ENCODE measurements around the gene EPHB3. TPM values are rescaled to one million over a fixed set of nuclear protein-coding genes. Genes with fewer than 3 reads are reported as not detected.

EPHB3 gene
- total RNA-seq, 1 donor from 2014 or later = not detected

GRCh38 chr3:184563941-184564684 lies 2.5 kb downstream of the EPHB3 start:
- DNase-seq (ENCODE audit: low read depth, low spot score) = no peak

GRCh38 chr3:184564685-184565385 lies 3.2 kb downstream of the EPHB3 start:
- no peak for DNase-seq (ENCODE audit: low read depth, low spot score)

DNA sequence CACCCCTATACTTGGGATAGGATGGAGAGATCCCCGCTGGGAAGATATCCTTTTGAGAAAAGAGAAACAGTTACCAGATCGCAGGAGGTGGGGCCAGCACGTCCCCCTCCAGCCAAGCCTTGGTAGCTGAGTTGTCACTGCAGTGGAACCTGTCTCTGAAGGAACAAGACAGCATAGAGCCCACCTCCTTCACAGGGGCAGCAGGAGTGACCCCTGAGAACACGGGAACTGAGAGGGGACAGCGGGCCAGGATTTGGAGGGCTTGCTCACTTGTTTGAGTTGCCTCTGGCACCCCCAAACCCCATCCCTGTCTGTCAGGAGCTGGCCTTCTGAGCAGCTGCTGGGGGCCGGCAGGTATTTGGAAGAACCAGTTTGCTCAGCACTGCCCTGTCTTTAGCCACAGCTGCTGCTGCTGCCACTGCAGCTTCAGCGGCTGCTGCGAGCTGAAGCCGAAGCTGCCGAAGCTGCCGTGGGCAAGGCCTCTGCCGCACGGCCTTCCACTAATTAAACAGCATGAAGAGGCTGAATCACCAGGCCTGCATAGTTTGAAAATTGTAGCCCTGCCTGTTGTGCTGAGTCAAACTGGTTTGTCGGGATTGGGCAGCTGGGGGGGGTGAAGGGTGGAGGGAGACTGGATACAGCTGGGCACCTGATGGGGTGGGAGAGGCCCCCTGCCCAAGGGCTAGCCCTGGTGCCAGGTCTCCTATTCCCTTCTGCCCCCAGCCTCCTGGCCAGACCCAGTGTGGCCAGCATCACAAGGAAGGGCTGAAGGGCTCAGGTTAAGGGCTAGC lies 4.0 kb downstream of the EPHB3 start:
- no peak for DNase-seq (ENCODE audit: low read depth, low spot score)

DNA sequence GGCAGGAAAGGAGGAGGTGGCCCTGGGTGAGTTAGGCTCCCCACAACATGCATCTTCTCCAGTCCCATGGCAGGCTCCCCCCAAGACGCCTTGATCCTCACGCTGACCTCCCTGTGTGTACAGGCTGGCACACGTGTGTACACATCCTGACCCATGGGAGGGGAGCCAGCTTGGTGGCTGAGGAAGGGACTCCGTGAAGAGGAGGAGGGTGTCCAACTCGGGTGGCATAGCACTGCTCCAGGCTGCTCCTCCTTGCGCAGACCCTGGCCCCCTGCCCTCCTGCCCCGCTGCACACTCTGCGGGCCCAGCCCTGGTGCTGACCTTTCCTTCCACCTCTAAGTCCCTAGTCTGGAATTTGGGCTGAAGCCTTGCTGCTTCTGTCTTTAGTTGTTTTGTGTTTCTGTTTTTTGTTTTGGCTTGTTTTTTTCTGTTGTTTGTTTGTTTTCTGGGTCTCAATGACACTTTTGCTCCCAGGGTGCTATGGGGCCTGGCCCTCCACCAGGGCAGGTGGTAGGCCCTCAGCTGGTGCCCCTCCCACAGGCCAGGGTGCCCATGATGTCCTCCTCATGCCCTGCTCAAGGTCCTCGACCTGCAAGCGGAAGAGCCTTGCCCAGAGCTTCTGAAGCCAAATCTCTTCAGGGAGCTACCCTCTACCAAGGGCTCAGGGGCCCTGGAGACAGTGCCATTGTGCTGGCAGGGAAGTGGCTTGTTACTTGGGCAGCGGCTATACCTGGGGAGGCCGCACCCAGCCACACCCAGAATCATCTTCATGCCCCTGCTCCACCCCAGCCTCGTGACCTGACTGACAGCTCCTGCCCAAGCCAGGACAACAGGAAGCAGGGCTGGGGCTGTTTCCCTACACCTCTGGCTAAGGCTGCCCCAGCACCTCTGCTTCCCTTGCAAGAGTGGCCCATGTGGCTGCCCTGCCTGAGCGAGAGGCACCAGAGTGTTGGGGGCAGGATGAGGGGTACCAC lies 5.1 kb downstream of the EPHB3 start:
- no peak for DNase-seq (ENCODE audit: low read depth, low spot score)

DNA sequence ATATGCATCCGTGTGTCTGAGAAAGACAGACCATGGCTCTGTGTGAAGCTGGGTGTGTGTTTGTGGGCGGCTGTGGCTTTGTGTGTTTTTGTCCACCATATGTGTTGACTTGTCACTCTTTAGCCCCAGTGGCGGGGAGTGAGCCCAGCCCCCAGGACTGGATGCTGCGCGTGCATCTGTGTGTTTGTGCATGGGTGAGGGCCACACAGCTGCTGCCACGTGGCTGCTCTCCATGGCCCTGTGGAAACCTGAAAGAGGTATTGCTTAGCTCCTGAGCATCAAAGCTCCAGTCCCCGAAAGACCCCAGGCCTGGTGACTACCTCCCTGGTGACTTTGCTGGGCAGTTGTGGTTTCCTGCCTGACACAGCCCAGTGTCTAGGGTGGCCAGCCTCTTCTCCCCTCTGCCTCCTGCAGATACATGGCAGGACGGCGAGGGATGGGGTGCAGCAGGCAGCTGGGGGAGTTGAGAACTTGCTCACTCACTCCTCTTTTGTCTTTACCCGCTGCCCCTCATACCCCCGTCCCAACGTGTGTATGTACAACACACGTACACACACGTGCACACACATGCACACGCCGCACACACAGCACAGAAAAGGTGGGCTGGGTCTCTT lies 6.5 kb downstream of the EPHB3 start:
- DNase-seq (ENCODE audit: low read depth, low spot score) = no peak

GRCh38 chr3:184568560-184568923 lies 7.0 kb downstream of the EPHB3 start:
- DNase-seq (ENCODE audit: low read depth, low spot score) = no peak

- DNase-seq (ENCODE audit: low read depth, low spot score) = no peak
Measured at GRCh38 chr3:184568924-184569829, 7.6 kb downstream of the EPHB3 start.

GRCh38 chr3:184570035-184570434 lies 8.4 kb downstream of the EPHB3 start:
- DNase-seq (ENCODE audit: low read depth, low spot score) = no peak

- no peak for DNase-seq (ENCODE audit: low read depth, low spot score)
Measured at GRCh38 chr3:184570489-184570888, 8.9 kb downstream of the EPHB3 start.

DNA sequence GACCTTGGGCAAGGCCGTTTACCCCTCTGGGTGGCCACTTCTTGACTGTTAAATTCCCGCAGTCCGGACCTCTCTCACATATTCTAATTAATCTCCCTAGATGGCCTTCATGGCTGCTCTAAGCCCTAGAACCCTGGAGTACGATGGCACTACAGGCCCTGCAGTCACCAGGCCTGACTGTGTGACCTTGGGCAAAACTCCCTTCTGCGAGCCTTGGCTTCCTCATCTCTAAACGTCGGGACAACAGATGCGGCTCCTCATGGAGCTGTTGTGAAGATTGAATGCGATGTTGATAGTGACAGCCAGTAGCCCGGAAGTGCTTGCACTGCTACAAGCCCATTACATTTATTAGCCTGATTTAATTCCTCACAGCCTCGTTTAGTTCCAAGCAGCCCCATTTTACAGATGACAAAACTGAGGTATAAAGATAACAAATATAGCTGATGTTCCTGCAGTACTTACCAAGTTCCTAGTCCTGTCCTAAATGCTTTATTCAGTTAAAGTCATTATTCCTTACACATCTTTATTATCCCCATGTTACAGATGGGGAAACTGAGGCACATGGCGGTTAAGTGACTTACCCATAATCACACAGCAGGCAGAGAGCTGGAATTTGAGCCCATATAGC lies 10.3 kb downstream of the EPHB3 start:
- no peak for DNase-seq (ENCODE audit: low read depth, low spot score)

DNA sequence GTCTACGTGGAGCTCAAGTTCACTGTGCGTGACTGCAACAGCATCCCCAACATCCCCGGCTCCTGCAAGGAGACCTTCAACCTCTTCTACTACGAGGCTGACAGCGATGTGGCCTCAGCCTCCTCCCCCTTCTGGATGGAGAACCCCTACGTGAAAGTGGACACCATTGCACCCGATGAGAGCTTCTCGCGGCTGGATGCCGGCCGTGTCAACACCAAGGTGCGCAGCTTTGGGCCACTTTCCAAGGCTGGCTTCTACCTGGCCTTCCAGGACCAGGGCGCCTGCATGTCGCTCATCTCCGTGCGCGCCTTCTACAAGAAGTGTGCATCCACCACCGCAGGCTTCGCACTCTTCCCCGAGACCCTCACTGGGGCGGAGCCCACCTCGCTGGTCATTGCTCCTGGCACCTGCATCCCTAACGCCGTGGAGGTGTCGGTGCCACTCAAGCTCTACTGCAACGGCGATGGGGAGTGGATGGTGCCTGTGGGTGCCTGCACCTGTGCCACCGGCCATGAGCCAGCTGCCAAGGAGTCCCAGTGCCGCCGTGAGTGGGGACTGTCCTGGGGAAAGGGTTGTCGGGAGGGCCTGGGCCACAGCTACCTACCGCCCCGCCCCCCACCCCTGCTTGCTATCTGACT lies 11.2 kb downstream of the EPHB3 start:
- no peak for DNase-seq (ENCODE audit: low read depth, low spot score)

- DNase-seq (ENCODE audit: low read depth, low spot score) = no peak
Measured at GRCh38 chr3:184574515-184575417, 13.2 kb downstream of the EPHB3 start.

DNA sequence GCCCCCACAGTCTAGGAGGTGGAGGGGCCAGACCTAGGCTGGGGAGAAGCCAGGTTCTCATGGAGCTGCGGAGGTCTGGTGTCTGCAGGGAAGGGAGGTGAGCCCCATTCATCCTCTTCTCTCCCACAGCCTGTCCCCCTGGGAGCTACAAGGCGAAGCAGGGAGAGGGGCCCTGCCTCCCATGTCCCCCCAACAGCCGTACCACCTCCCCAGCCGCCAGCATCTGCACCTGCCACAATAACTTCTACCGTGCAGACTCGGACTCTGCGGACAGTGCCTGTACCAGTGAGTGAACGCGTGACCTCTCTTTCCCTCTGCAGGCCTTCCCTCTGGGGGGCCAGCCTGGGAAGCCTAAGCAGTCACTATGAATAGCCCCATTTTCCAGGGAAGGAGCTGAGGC lies 14.1 kb downstream of the EPHB3 start:
- DNase-seq (ENCODE audit: low read depth, low spot score) = no peak

DNA sequence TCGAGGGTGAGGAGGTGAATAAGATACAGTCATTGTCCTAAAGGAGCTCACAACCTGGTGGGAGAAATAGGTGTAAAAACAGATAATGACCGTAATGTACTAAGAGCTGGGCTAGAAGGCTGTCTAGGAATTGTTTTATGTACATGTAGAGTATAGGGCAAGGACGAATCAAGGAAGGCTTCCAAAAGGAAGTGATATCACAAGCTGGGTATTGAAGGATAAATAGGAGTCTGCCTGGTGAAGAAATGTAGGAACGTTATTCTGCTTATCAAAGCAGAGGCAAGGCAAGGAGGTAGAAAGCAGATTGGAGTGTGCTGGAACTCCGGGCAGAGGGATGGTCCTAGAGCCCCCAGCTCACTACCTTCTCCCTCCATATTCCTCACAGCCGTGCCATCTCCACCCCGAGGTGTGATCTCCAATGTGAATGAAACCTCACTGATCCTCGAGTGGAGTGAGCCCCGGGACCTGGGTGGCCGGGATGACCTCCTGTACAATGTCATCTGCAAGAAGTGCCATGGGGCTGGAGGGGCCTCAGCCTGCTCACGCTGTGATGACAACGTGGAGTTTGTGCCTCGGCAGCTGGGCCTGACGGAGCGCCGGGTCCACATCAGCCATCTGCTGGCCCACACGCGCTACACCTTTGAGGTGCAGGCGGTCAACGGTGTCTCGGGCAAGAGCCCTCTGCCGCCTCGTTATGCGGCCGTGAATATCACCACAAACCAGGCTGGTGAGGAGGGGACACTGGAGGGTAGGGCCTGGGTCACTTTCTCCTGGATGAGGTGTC lies 15.1 kb downstream of the EPHB3 start:
- DNase-seq (ENCODE audit: low read depth, low spot score) = no peak

- DNase-seq (ENCODE audit: low read depth, low spot score) = no peak
Measured at GRCh38 chr3:184577546-184577945, 16.0 kb downstream of the EPHB3 start.

- DNase-seq (ENCODE audit: low read depth, low spot score) = no peak
Measured at GRCh38 chr3:184578218-184578617, 16.6 kb downstream of the EPHB3 start.

DNA sequence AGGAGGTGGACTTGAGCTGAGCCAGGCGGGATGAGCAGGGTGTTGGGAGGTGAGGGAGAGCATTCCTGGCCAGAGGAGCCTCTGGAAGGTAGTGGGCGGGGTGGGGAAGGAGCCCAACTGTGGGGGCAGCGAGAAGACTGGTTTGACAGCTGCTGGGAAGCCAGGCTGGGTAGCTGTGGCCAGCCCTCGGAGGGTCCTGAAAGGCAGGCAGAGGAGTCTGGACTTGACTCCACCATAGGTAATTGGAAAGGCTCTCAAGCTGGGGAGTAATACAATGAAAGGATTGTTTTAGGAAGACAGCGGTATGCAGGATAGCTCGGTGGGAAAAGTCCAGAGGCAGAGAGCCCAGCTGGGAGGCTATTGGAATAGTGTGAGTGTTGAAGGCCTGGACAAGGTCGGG lies 17.2 kb downstream of the EPHB3 start:
- DNase-seq (ENCODE audit: low read depth, low spot score) = no peak
